ENCODE data around the gene ZDHHC20. TPM values are rescaled to one million over a fixed set of nuclear protein-coding genes. Genes with fewer than 3 reads are reported as not detected.

ZDHHC20 gene
- total RNA-seq, 2 experiments from 2014 or later: 39.6 to 60.1 TPM

GRCh38 chr13:21461131-21461530, 2.0 kb upstream of the ZDHHC20 start:
- H3K9me3 ChIP-seq (ENCODE audit: low read length): no peaks in the 10 kb centered on the region
- no peak overlapping the region for H3K4me3 ChIP-seq (ENCODE audit: low read depth, low read length, poor library complexity, severe bottlenecking)
- H2AFZ ChIP-seq (ENCODE audit: low read length): no peak overlapping the region
- no TSS peak for BruUV-seq (replicated peaks)
- H4K20me1 ChIP-seq (ENCODE audit: insufficient read depth, low read length): peaks cover 18% of the 10 kb centered on the region
- peaks cover 20% of the 10 kb centered on the region for H3K4me1 ChIP-seq (ENCODE audit: insufficient read depth, low read length, poor library complexity, severe bottlenecking)
- TF ChIP-seq EZH2phosphoT487 (IDR thresholded peaks at IDR 0.05; ENCODE audit: borderline replicate concordance, low read depth, low read length) (no peak), CTCF (conservative IDR thresholded peaks at IDR 0.05; ENCODE audit: low read length) (no peak)
- DNase-seq (ENCODE audit: low spot score): no peak
- no peak overlapping the region for H3K27ac ChIP-seq (ENCODE audit: low read depth, low read length, poor library complexity, severe bottlenecking)
- H3K4me2 ChIP-seq (ENCODE audit: low read length): no peak overlapping the region
- intact Hi-C loops (cut with micrococcal nuclease; ENCODE audit: unreplicated experiment): no loop called here
- 0 out of 2 replicates have a peak, but pooled peaks cover 4% of the 10 kb centered on the region for H3K36me3 ChIP-seq (ENCODE audit: insufficient read depth, low read length)
- CTCF ChIA-PET (ENCODE audit: unreplicated experiment): no interaction called here
- peaks cover 24% of the 10 kb centered on the region for H3K79me2 ChIP-seq (ENCODE audit: insufficient read depth, low read depth, low read length)
- POLR2A ChIA-PET: no interaction called here
- H3K9me2 ChIP-seq (ENCODE audit: insufficient read depth, low read length): no peaks in the 10 kb centered on the region

GRCh38 chr13:21458451-21458812, 671 bp downstream of the ZDHHC20 start:
- no peaks in the 10 kb centered on the region for H3K9me2 ChIP-seq (ENCODE audit: insufficient read depth, low read length)
- peaks cover 20% of the 10 kb centered on the region for H3K4me1 ChIP-seq (ENCODE audit: insufficient read depth, low read length, poor library complexity, severe bottlenecking)
- peak overlapping the region; percentile 90 for H3K4me2 ChIP-seq (ENCODE audit: low read length)
- H3K79me2 ChIP-seq (ENCODE audit: insufficient read depth, low read depth, low read length): peaks cover 51% of the 10 kb centered on the region
- peak overlapping the region; percentile 56; the same call in 1 of the 2 replicates for H2AFZ ChIP-seq (ENCODE audit: low read length)
- ChIA-PET CTCF (ENCODE audit: unreplicated experiment) (no interaction called here), POLR2A (interaction anchor here (0.6 to 1.7 kb wide), 4 partner anchors 84 to 980 kb away, joined by 3 to 4 read pairs (median 3); no protein-coding TSS in a partner anchor)
- H3K9me3 ChIP-seq (ENCODE audit: low read length): peaks cover 10% of the 10 kb centered on the region
- TF ChIP-seq EZH2phosphoT487 (IDR thresholded peaks at IDR 0.05; ENCODE audit: borderline replicate concordance, low read depth, low read length): no peak
- peak overlapping the region; percentile 81 for H3K4me3 ChIP-seq (ENCODE audit: low read depth, low read length, poor library complexity, severe bottlenecking)
- H3K27ac ChIP-seq (ENCODE audit: low read depth, low read length, poor library complexity, severe bottlenecking): peak overlapping the region; percentile 77
- intact Hi-C loops (cut with micrococcal nuclease; ENCODE audit: unreplicated experiment): loop anchor here (2.0 to 5.0 kb wide), 2 partner anchors 160 to 214 kb away; partner anchors contain the start of gene FGF9
- DNase-seq (ENCODE audit: low spot score): peak; percentile 63
- BruUV-seq (replicated peaks): no TSS peak
- H4K20me1 ChIP-seq (ENCODE audit: insufficient read depth, low read length): peaks cover 18% of the 10 kb centered on the region
- peaks cover 15% of the 10 kb centered on the region for H3K36me3 ChIP-seq (ENCODE audit: insufficient read depth, low read length)

- intact Hi-C loops (cut with micrococcal nuclease; ENCODE audit: unreplicated experiment): no loop called here
- Histone ChIP-seq H3K4me3 (ENCODE audit: low read depth, low read length, poor library complexity, severe bottlenecking) (no peak overlapping the region), H3K27ac (ENCODE audit: low read depth, low read length, poor library complexity, severe bottlenecking) (no peak overlapping the region), H3K36me3 (ENCODE audit: insufficient read depth, low read length) (peaks cover 34% of the 10 kb centered on the region), H3K79me2 (ENCODE audit: insufficient read depth, low read depth, low read length) (peaks cover 95% of the 10 kb centered on the region), H2AFZ (ENCODE audit: low read length) (no peak overlapping the region), H3K9me3 (ENCODE audit: low read length) (peaks cover 25% of the 10 kb centered on the region), H3K4me1 (ENCODE audit: insufficient read depth, low read length, poor library complexity, severe bottlenecking) (peaks cover 16% of the 10 kb centered on the region), H3K4me2 (ENCODE audit: low read length) (no peak overlapping the region), H3K9me2 (ENCODE audit: insufficient read depth, low read length) (no peaks in the 10 kb centered on the region), H4K20me1 (ENCODE audit: insufficient read depth, low read length) (peaks cover 18% of the 10 kb centered on the region)
- no peak for DNase-seq (ENCODE audit: low spot score)
- POLR2A ChIA-PET: interaction anchor here (0.6 kb wide), 1 partner anchor 149 kb away, joined by 3 read pairs; no protein-coding TSS in a partner anchor
- BruUV-seq (replicated peaks): no TSS peak
- CTCF ChIA-PET (ENCODE audit: unreplicated experiment): no interaction called here
- TF ChIP-seq CTCF (conservative IDR thresholded peaks at IDR 0.05; ENCODE audit: low read length) (no peak), EZH2phosphoT487 (IDR thresholded peaks at IDR 0.05; ENCODE audit: borderline replicate concordance, low read depth, low read length) (no peak)
Observed at GRCh38 chr13:21453387-21454081, 5.6 kb downstream of the ZDHHC20 start.
